NCI-H82 treated with DMSO at 0.1 percent for 48 hours (cell line): ENCODE measurements around the gene PALD1.

ENCODE experiments used
- DNase-seq: peaks from one replicate; lab custom pipeline; 2025; ENCODE audit not compliant: unreplicated experiment; lab: John Stamatoyannopoulos, UW

PALD1 gene

DNA sequence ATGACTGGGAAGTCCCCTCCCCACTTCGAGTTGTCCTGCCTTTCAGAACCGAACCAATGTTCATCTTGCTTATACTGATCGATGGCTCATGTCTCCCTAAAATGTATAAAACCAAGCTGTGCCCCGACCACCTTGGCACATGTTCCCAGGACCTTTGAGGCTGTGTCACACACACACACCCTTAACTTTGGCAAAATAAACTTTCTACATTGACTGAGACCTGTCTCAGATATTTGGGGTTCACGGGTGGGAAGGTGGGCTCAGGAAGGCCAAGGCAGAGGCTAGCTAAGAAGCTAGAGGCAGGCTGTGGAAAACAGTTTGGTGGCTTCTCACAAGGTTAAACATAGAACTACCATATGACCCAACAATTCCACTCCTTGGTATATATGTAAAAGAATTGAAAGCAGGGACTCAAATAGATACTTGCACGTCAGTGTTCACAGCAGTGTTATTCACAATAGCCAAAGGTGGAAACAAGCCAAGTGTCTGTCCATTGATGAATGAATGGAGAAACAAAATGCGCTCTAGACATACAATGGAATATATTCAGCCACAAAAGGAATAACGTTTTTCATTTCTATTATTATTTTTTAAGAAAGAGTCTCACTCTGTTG, 108.6 kb downstream of the PALD1 start:
- no peak for DNase-seq

DNA sequence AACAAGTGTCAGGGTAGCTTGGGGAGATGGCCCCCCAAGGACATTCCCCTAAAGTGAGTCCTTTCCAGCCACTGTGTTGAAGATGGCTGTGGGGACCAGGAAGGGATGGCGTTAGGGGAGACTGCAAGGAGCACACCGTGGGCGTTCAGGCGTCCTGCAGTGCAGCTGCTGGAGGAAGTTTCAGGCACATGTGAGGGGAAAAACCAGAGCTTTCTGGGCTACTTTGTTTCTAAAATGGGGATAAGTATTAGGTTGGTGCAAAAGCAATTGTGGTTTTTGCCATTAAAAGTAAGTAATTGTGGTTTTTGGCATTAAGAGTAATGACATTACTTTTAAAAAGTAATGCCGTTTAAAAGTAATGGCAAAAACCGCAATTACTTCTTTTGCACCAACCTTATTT, 109.7 kb downstream of the PALD1 start:
- no peak for DNase-seq

DNA sequence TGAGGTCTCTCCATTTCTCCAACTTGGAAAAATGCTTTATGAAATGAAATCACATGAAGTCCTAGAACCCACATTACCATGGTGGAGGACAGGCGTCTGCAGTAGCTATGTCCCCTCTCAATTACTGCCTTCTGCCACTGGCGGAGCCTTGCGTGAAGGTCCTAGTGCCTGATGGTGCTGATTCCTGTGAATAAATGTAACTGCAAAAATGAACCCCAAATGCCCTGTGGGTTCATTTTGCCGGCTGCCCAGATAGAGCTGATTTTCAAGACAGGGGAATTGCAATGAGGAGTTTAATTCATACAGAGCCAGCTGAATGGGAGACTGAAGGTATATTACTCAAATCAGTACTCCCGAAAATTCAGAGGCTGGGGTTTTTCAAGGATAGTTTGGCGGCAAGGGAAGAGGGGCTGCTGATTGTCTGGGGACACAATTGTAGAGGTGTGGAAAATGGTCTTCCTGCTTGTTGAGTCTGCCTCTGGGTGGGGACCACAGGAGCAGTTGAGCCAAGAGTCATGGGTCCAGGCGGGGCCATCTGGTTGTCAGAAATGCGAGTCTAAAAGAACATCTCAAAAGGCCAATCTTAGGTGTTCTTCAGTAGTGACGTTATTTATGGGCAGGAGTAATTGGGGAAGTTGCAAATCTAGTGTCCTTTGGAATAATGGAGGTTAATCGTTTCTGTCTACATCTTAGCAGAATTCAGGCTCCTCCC, 110.4 kb downstream of the PALD1 start:
- DNase-seq = no peak

DNA sequence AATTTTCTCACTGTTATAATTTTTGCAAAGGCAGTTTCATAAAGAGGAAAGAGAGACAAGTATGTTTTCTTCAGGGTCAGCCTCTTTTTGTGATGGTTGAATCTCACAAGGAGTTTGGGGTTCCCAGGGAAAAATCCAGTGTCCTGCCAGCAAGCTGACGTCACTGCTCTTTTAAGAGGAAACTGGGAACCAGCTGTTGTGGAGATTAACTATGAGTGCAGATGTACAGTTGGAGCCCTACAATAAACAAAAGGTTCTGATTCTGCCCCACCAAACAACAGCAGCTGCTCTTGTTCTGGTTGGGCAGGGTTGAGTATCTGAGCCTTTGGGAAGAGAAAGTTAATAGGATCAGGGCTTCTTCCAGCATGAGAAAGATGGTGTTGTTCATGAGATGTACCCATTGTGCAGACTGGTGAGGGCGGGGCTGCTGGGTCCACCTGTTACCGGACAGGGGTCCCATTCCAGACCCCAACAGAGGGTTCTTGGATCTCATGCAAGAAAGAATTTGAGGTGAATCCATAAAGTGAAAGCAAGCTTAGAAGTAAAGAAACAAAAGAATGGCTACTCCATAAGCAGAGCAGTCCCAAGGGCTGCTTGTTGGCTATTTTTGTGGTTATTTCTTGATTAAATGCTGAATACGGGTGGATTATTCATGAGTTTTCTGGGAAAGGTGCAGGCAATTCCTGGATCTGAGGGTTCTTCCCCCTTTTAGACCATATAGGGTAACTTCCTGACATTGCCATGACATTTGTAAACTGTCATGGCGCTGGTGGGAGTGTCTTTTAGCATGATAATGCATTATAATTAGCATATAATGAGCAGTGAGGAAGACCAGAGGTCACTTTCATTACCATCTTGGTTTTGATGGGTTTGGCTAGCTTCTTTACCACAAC, 111.4 kb downstream of the PALD1 start:
- DNase-seq = peak; percentile 81

DNA sequence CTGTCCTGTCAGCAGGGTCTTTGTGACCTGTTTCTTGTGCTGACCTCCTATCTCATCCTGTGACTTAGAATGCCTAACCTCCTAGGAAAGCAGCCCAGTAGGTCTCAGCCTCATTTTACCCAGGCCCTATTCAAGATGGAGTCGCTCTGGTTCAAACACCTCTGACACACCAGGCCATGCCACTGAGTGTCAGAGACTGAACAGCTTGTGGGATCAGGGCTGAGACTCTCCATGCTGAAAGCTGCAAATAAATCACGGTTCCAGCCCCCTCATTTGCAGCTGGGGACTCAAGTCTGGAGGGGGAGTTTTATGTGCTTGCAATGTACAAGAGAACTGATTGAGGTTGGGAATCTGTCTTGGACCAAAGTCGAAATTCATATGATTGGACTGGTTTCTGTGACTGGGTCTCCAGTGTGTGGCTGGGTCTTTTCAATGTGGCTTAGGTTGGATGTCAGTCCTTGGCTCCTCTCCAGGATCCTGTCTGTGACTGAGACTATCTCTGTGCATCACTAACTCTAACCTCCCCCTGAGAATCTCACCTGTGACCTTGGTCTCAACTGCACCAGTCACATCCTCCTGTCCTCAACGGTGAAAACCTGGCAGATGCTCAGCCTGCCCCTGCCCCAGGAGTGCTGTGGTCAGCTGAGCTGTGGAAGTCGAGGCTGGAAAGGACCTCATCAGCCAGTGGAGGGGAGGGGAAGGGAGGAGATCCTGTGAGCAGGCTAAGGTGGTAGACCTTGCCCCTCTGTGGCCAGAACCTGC, 112.3 kb downstream of the PALD1 start:
- DNase-seq = no peak

DNA sequence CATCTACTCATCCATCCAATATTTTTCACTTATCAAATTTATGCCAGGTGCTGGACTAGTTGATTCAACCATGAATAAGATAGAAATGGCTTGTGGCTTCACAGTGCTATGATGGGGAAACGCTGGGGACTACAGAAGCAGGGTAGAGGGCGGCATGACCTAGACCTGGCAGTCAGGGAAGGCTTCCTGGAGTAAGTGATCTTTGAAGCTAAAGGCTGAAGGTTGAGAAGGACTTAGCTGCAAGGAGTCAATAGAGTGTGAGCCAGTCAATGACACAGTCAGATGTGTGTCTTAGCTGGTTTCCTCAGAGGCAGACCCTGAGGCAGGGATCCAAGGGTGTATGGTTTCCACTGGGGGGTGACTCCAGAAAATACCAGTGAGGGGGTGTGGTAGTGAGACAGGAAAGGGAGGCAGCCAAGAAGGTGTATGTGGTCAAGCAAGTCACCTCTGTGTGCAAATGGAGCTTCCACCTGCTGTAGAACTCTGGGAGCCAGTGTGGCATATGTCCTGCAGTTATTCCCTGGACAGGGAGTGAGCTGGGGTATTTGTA, 113.7 kb downstream of the PALD1 start:
- no peak for DNase-seq

DNA sequence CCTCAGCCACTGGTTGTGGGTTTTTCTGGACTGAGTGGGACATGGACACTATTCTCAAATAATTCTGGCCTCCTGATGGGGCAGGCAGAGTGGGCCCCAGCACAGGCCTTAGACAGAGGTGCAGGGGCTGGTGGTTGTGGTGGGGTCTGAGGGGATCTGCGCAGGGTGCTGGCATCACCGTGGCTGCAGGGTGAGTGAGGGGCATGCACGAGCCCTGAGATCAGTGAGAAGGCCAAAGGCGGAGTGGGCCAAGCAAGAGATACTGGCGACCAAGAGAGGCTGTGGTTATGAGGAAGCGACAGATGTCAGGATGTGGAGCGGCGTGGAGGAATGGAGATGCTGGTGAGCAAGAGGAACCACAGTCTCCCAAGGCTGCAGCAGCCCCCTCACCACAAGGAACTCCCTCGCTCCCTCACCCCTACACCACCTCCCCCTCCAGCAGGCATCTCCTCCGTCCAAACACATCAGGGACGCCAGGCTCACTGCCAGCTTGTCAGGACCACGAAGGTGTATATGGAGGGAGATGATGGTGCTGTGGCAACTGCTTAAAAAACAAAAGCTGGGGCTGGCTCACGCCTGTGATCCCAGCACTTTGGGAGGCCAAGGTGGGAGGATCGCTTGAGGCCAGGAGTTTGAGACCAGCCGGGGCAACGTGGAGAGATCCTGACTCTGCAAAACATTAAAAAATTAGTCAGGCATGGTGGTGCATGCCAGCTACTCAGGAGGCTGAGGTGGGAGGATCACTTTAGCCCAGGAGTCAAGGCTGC, 114.4 kb downstream of the PALD1 start:
- no peak for DNase-seq

DNA sequence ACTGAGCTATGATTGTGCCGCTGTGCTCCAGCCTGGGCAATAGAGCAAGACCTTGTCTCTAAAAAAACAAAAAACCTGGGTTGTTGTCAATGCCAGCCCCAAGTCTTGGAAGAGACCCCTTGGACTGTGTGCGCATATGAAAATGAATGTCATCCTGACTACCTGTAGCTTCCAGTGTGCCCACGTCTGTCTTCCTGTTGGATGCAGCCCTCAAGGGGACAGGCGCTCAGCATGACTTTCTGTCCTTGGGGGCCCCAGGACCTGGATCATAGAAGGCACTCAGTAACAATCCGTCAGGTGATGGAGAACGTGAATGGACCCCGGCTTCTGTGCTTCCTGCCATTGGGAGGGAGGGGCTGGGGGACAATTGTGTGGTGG, 114.9 kb downstream of the PALD1 start:
- no peak for DNase-seq

DNA sequence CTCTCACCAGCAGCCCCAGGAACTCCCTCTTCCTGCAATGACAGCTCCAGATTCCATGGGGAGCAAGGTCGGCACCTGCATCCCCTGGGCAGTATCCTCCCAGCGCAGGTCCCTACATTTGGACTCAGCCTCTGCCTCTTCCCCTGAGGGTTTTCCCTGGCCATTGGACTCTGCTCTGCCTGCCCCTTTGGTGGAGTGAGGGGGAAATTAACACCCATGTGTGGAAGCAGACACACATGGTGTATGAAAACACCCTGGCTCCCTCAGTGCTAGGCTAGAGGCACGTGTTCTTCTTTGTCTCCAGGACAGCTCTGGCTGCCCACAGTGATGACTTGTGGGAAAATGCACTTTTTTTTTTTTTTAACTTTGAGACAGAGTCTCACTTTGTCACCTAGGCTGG, 115.6 kb downstream of the PALD1 start:
- DNase-seq = no peak

DNA sequence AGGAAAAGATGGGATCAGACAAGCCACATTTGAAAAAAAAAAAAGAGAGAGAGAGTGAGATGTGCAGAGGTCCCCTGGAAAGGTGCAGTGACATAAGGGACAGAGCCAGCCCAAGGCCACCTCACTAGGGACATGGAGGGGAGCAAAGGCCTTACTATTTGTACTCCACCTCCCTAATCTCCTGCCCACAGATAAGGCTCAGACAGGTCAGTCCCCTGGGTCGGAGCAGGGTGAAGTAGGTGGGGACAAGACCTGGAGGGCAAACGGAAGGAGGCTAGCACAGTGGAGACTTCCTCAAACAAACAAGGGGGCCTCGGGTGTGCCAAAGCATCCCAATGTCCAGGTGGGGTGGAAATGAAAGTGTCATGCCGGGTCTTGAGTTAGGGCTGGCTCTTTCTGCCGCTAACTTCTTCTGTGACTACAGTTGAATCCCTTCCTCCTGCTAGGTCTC, 117.0 kb downstream of the PALD1 start:
- no peak for DNase-seq

DNA sequence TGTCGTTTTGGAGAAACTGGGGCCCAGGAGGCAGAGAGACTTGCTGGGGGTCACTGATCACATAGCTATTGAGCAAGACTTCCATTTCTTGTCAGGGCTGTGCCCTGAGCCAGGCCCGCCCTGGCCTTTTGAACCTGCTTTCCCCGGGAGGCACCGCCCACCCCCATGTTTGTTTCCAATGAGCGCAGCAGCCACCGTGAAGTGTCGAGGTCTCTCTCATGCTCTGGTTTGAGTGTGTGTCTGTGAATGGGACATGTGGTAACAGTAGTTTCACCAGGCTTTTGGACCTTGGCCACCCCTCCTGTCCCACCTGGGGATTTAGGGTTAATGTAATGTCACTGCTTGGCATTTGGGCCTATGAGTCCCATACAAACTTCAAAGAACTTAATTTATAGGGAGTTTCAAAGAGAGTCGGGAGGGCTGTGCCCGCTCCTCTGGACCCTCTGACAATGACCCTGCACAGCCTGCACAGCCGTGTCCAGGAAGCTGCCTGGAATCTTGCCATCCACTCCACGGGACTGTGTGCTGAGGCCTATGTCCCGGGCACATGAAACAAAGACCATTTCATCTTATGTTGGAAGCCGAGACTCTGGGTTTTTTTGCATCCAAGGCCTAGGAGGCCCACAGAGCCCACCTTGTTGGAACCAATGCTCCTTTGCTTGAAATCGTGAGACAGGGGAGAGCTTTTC, 117.7 kb downstream of the PALD1 start:
- no peak for DNase-seq

DNA sequence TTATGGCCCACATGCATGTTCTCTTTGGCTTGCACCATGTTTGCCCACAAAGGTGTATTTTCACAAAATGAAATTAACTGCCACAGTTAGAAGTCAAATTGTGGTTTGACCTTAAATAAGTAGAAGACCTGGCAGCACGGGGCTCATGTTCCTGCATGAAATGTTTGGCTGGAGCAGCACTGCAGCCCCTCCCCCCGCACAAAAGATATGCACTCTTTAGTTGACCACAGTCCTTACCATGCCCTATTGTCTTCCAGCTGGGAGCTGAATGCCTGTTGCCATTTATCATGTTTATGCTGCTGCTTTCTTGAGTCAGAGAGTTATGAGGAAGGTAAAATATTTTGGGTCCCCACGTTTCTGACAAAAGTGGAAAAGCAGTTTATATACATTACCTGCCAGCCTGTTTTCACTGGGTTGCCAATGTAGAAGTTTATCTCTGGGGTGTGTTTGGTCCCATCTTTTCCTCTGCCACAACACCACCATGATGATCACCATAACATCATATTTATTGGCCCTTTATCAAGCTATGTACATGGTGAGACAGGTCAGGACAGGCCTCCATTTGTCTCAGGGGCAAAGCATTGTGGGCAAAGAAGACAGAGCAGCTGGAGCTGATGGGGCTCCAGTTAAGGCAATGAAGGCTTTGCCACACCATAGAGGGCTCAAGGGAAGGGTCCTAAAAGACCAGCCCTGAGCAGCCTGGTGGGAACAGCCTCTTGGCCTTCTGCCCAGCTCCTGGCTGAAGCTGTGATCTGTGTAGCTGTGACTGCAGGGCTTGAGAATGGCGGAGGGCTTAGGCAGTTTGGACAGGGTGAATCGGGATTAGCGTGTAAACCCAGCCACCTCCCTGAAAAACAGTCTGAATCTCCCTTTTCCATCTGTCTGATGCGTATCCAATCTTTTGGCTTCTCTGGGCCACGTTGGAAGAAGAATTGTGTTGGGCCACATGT, 118.6 kb downstream of the PALD1 start:
- DNase-seq = peak; percentile 81

DNA sequence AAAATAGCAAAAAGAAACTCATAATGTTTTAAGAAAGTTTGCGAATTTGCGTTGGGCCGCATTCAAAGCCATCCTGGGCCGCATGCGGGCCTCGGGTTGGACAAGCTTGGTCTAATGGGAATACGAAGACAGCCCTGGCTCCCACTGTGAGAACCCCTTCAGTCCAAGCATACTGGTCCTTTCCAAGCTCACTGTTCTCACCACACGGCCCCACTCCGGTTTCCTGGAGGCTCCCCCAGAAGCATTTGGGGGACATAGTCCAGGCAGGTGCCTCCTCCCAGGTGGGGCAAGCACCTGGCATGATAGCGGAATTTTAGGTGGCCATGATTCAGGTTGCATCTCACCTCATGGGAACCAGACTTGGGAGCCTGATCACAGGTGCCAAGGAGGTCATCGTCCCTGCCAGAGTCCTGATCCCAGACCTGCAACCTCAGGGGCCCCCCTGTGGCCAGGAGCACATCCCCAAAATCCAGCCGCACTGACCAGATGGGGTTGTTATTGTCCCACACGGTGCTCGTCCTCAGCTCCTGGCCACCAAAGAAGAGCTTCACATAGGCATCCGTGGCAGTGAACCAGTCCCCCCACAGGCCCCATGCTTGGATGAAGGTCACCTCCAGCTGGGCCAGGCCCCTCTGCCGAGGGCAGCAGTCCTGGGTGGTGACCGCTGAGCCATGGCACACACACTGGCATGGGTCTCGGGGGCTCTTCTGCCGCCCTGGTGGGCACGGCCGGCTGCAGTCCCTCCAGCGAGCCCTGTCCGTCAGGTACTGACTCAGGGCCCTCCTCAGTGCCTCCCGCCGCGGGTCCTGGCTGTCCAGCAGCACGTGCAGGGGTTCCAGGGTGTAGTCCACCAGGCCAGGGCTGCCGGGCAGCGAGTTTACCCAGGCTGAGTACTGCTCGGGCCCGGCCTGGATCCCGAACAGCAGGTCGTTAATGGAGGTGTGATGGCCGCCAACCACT, 119.6 kb downstream of the PALD1 start:
- DNase-seq = no peak

DNA sequence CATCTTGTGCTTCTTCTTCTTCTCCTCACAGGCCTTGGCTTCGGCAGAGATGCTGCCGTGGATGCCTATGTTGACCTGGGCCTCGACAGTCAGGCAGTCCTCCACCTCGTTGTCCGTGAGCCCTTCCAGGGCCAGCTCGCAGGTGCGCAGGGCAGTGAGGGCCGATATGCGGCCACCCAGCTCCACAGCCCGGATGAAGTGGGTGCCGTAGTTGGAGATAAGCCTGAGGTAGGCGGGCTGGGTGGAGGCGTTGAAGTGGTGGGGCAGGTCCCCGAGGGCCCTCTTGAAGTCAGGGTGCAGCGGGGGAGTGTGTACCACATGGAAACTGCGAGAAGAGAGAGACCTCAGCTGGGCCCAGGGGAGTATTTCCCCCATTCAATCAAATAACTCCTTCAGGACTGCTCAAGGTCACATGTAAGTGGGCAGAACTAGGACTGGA, 120.3 kb downstream of the PALD1 start:
- no peak for DNase-seq

DNA sequence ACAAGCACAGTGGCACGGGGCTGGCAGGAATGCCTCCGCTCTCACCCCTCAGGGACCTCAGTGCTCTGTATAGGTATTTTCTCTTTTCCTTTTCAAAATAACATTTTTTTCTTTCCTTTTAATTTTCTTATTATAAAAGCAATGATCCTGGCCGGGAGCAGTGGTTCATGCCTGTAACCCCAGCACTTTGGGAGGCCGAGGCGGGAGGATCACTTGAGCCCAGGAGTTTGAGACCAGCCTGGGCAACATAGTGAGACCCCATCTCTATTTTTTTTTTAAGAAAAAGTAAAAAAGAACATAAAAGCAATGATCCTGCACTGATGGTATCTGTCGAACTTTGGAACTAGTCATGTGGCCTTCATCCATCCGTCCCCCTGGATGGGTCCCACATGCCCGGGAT, 120.8 kb downstream of the PALD1 start:
- no peak for DNase-seq

DNA sequence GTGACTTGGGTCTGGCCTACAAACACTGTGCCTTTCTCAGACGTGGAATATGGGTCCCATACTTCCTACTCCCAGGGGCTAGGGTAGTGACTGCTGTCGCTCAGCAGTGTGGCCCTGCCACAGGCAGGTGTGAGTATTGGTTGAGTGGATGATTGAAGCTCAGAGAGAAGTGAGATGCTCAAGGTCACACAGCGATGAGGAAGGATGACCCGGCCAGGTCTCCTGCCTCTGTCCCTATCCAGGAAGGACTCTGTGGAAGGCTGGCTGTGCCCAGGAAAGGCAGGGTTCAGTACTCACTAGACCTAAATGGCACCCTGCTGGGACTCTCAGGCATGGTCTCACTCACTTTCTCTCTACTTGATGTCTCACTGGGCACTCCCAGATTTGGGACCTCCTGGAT, 121.2 kb downstream of the PALD1 start:
- DNase-seq = no peak
